NCI-H2227 (cell line): ENCODE data around the gene CS.
A peak's percentile ranks its signal among the peaks of the same experiment; 100 is the strongest.
"Not testable (repeated sequence)": the region's sequence is repeated elsewhere in the genome, so short reads cannot be mapped to it uniquely, and the experiment has no call there.

Source experiments
- DNase-seq: peaks from one replicate; lab custom pipeline; 2025; ENCODE audit not compliant: unreplicated experiment; lab: John Stamatoyannopoulos, UW

Gene CS

GRCh38 chr12:56321027-56321426, 20.9 kb upstream of the CS start:
- DNase-seq, result no peak

GRCh38 chr12:56317675-56318074, 17.5 kb upstream of the CS start:
- no peak for DNase-seq

- DNase-seq, result peak; percentile 94
Measured at GRCh38 chr12:56315622-56316473, 15.7 kb upstream of the CS start, which contains the start of gene CNPY2. TSS of gene CNPY2 (minus strand) at chr12:56315988. CDS start at chr12:56315217, 771 bp downstream.

- DNase-seq, result no peak
Measured at GRCh38 chr12:56315249-56315621, 15.1 kb upstream of the CS start.

- no peak for DNase-seq
Measured at GRCh38 chr12:56311003-56311402, 10.9 kb upstream of the CS start.

- no peak for DNase-seq
Measured at GRCh38 chr12:56308714-56309113, 8.6 kb upstream of the CS start.

GRCh38 chr12:56307221-56307965, 7.3 kb upstream of the CS start:
- DNase-seq, result no peak

GRCh38 chr12:56304872-56305590, 4.9 kb upstream of the CS start:
- no peak for DNase-seq

- DNase-seq, result no peak
Measured at GRCh38 chr12:56304276-56304675, 4.1 kb upstream of the CS start.

GRCh38 chr12:56300644-56301464, 724 bp upstream of the CS start:
- peak; percentile 61 for DNase-seq

- DNase-seq, result peak; percentile 27
Measured at GRCh38 chr12:56299308-56299852, 750 bp downstream of the CS start.

GRCh38 chr12:56298828-56299227, 1.3 kb downstream of the CS start:
- DNase-seq, result no peak

GRCh38 chr12:56297400-56297799, 2.7 kb downstream of the CS start:
- DNase-seq, result no peak

- no peak for DNase-seq
Measured at GRCh38 chr12:56296295-56296694, 3.8 kb downstream of the CS start.

GRCh38 chr12:56293795-56294194, 6.3 kb downstream of the CS start:
- DNase-seq, result no peak

GRCh38 chr12:56288705-56289387, 11.3 kb downstream of the CS start:
- DNase-seq, result no peak

GRCh38 chr12:56286044-56286830, 13.9 kb downstream of the CS start:
- DNase-seq, result no peak

- not testable (repeated sequence) for DNase-seq
Measured at GRCh38 chr12:56284263-56284662, 15.9 kb downstream of the CS start.

- no peak for DNase-seq
Measured at GRCh38 chr12:56282579-56282978, 17.6 kb downstream of the CS start.
